Naive thymus-derived CD4-positive, alpha-beta T cell (primary cell): ENCODE measurements around the gene PPOX. TPM values are rescaled to one million over a fixed set of nuclear protein-coding genes. Genes with fewer than 3 reads are reported as not detected.
A peak's percentile ranks its signal among the peaks of the same experiment; 100 is the strongest.

Source experiments
- ATAC-seq: fragments of 150-1000 bp; cut with Tn5 transposase; 2 replicates; pipeline ENCODE4 v1.10.0; 2021; ENCODE audit warnings: mild to moderate bottlenecking, moderate library complexity
- CTCF ChIA-PET: fragments of 350-600 bp; sonication (Branson Sonifier 250); formaldehyde crosslinking; loops from one replicate; lab custom pipeline; 2021; ENCODE audit warnings: antibody characterized with exemption; lab: Charles Lee
- POLR2A ChIA-PET: fragments of 350-600 bp; sonication (Branson Sonifier 250); formaldehyde crosslinking; loops from one replicate; lab custom pipeline; 2021; ENCODE audit warnings: antibody characterized with exemption, inconsistent platforms; lab: Charles Lee
- DNase-seq, 9 donors: peaks; one replicate each; pipeline versions ENCODE4 v3.0.0 to v3.0.0-alpha.2; 2020 to 2022; ENCODE audit warnings: mixed read lengths in 1 of 9
- H3K27ac ChIP-seq: one replicate; pipeline ENCODE4 v1.7.0; 2013; ENCODE audit warnings: mild to moderate bottlenecking, low read depth, low read length, moderate library complexity
- H3K27me3 ChIP-seq, 2 donors: one replicate each; pipeline ENCODE4 v1.7.0; 2013; ENCODE audit warnings: low read length in 2 of 2, mild to moderate bottlenecking in 2 of 2, moderate library complexity in 2 of 2; ENCODE audit not compliant: control insufficient read depth in 2 of 2, insufficient read depth in 2 of 2
- H3K36me3 ChIP-seq, 3 experiments: 1 replicate in 2 of 3; 2 replicates in 1 of 3; pipeline ENCODE4 v1.7.0; 2013; ENCODE audit warnings: low read length in 3 of 3, mild to moderate bottlenecking in 3 of 3, moderate library complexity in 1 of 3; ENCODE audit not compliant: insufficient read depth in 3 of 3, control insufficient read depth in 2 of 3
- H3K4me1 ChIP-seq, 2 donors: one replicate each; pipeline ENCODE4 v1.7.0; 2013; ENCODE audit warnings: low read length in 2 of 2, mild to moderate bottlenecking in 2 of 2, moderate library complexity in 1 of 2; ENCODE audit not compliant: control insufficient read depth in 2 of 2, insufficient read depth in 2 of 2
- H3K4me3 ChIP-seq: 2 replicates; pipeline ENCODE4 v1.7.0; 2013; ENCODE audit warnings: mild to moderate bottlenecking, low read length
- H3K9me3 ChIP-seq, 3 experiments: 1 replicate in 2 of 3; 2 replicates in 1 of 3; pipeline ENCODE4 v1.7.0; 2013; ENCODE audit warnings: low read length in 3 of 3; ENCODE audit not compliant: control insufficient read depth in 2 of 3
- H3K27ac Mint-ChIP-seq, 9 donors: one replicate each; pipeline ENCODE4 v1.8.0; 2020 to 2022; ENCODE audit warnings: mixed read lengths in 9 of 9, mild to moderate bottlenecking in 8 of 9, moderate library complexity in 5 of 9, inconsistent platforms in 2 of 9
- H3K27me3 Mint-ChIP-seq, 5 donors: one replicate each; pipeline ENCODE4 v1.8.0; 2021 to 2022; ENCODE audit warnings: mixed read lengths in 5 of 5, mild to moderate bottlenecking in 1 of 5
- H3K36me3 Mint-ChIP-seq, 5 donors: one replicate each; pipeline ENCODE4 v1.8.0; 2020 to 2022; ENCODE audit warnings: mixed read lengths in 5 of 5, mild to moderate bottlenecking in 3 of 5, inconsistent platforms in 1 of 5
- H3K4me1 Mint-ChIP-seq, 7 donors: one replicate each; pipeline ENCODE4 v1.8.0; 2020 to 2022; ENCODE audit warnings: mixed read lengths in 7 of 7, mild to moderate bottlenecking in 3 of 7, inconsistent platforms in 1 of 7
- H3K4me3 Mint-ChIP-seq, 10 donors: one replicate each; pipeline ENCODE4 v1.8.0; 2020 to 2022; ENCODE audit warnings: mild to moderate bottlenecking in 10 of 10, mixed read lengths in 10 of 10, moderate library complexity in 6 of 10, inconsistent platforms in 2 of 10
- H3K9me3 Mint-ChIP-seq, 11 donors: one replicate each; pipeline ENCODE4 v1.8.0; 2020 to 2022; ENCODE audit warnings: mixed read lengths in 11 of 11, mild to moderate bottlenecking in 4 of 11, inconsistent platforms in 1 of 11, moderate library complexity in 1 of 11
- intact Hi-C, 2 donors: fragments of 100-400 bp; cut with micrococcal nuclease; formaldehyde crosslinking; loops; one replicate each; pipeline ENCODE4 v1.15.1; 2023
- polyA plus RNA-seq, 2 donors: library from polyadenylated mRNA; unstranded; fragments of 300-500 nt; fragmentation: Illumina TruSeq; gene quantifications; one replicate each; pipeline ENCODE4 v1.2.3, GENCODE V29; 2021
- total RNA-seq, 6 experiments: library from RNA in 5 of 6; stranded (reverse) in 5 of 6; gene quantifications; 1 replicate in 5 of 6; 2 replicates in 1 of 6; pipeline ENCODE4 v1.2.3 and lab custom pipeline; 2021 to 2026

The PPOX gene
- total and polyA plus RNA-seq, 7 experiments from 2014 or later, result 20.1 to 76.2 (median 40.3) TPM

DNA sequence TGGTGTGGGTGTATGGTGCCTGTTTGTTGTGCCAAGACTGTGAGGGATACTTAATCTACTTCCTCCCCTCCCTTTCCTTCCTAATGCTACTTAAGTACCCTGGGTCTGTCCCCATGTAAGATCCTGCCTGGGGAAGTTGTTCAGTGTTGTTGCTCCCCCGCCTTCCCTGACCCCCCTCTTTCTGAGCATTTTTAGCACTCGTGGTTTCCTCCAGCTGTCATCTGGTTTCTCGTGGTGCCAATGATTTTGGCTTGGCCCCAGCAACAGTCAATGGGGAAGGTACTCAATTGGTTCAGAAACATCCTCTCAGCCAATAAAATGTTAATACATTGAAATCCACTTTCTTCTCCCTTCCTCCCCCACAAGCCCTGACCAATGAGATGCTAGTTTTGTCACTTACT, 19.1 kb downstream of the PPOX start:
- peak overlapping the region; percentile 65 for H3K27ac ChIP-seq
- no peaks in the 10 kb centered on the region for H3K9me3 ChIP-seq
- ChIA-PET CTCF (interaction anchor here (0.6 to 1.9 kb wide), 5 partner anchors 9 to 124 kb away, joined by 3 to 7 read pairs (median 5); partner anchors contain the start of genes PPOX and TOMM40L), POLR2A (interaction anchor here (0.6 to 29.1 kb wide), 16 partner anchors 8 to 540 kb away, joined by 3 to 508 read pairs (median 5); partner anchors contain the start of genes ADAMTS4, APOA2, ARHGAP30 and FCER1G)
- no peaks in the 10 kb centered on the region for H3K27me3 Mint-ChIP-seq
- ATAC-seq (peak; percentile 88), DNase-seq (peak; percentile 38 to 92 (median 87))
- no peaks in the 10 kb centered on the region for H3K36me3 ChIP-seq
- H3K9me3 Mint-ChIP-seq, result peaks cover 0 to 2% (median 0%) of the 10 kb centered on the region in 11 donors
- intact Hi-C loops, result loop anchor here (1.0 kb wide), 7 partner anchors 8 to 53 kb away; partner anchors contain the start of genes NDUFS2 (in 2 of the 2), B4GALT3 (in 1 of the 2), DEDD (in 1 of the 2) and PPOX (in 1 of the 2)
- peak overlapping the region; percentile 92 to 99 (median 97) for H3K27ac Mint-ChIP-seq
- H3K27me3 ChIP-seq, result no peaks in the 10 kb centered on the region
- peak overlapping the region; percentile 76 to 89 (median 84) for H3K4me3 Mint-ChIP-seq
- peaks cover 74 to 79% of the 10 kb centered on the region in 2 donors for H3K4me1 ChIP-seq
- H3K4me1 Mint-ChIP-seq, result peaks cover 65 to 90% (median 80%) of the 10 kb centered on the region in 7 donors
- H3K4me3 ChIP-seq, result peak overlapping the region; percentile 24
- peaks cover 0 to 10% (median 0%) of the 10 kb centered on the region in 5 donors for H3K36me3 Mint-ChIP-seq

- intact Hi-C loops, result loop anchor here (1.0 kb wide), 7 partner anchors 9 to 54 kb away; partner anchors contain the start of genes NDUFS2 (in 2 of the 2), B4GALT3 (in 1 of the 2), DEDD (in 1 of the 2) and PPOX (in 1 of the 2)
- DNase-seq, result peak in 1 of 9 donors; percentile 16
- H3K4me1 ChIP-seq, result peaks cover 71 to 76% of the 10 kb centered on the region in 2 donors
- Mint-ChIP-seq H3K4me1 (peaks cover 60 to 85% (median 75%) of the 10 kb centered on the region in 7 donors), H3K9me3 (peaks cover 0 to 2% (median 0%) of the 10 kb centered on the region in 11 donors), H3K36me3 (peaks cover 0 to 10% (median 0%) of the 10 kb centered on the region in 5 donors), H3K27me3 (no peaks in the 10 kb centered on the region), H3K4me3 (peak overlapping the region; percentile 76 to 89 (median 84)), H3K27ac (peak overlapping the region; percentile 92 to 99 (median 97))
- ChIA-PET POLR2A (interaction anchor here (0.6 to 29.1 kb wide), 21 partner anchors 8 to 540 kb away, joined by 3 to 508 read pairs (median 5); partner anchors contain the start of genes ADAMTS4, APOA2, ARHGAP30 and FCER1G), CTCF (interaction anchor here (0.6 to 1.9 kb wide), 8 partner anchors 9 to 123 kb away, joined by 3 to 7 read pairs (median 4); partner anchors contain the start of genes NDUFS2, PPOX and TOMM40L)
- no peaks in the 10 kb centered on the region for H3K36me3 ChIP-seq
- peak; percentile 44 for ATAC-seq
- H3K27ac ChIP-seq, result peak overlapping the region; percentile 65
- no peaks in the 10 kb centered on the region for H3K27me3 ChIP-seq
- H3K4me3 ChIP-seq, result peak overlapping the region; percentile 22
- no peaks in the 10 kb centered on the region for H3K9me3 ChIP-seq
These were observed 19.6 kb downstream of the PPOX start for GRCh38 chr1:161185732-161186311.

- no peaks in the 10 kb centered on the region for H3K27me3 Mint-ChIP-seq
- Histone ChIP-seq H3K27me3 (no peaks in the 10 kb centered on the region), H3K27ac (peak overlapping the region; percentile 65), H3K36me3 (no peaks in the 10 kb centered on the region), H3K9me3 (no peaks in the 10 kb centered on the region), H3K4me3 (no peak overlapping the region), H3K4me1 (peaks cover 58 to 64% of the 10 kb centered on the region in 2 donors)
- no peak for ATAC-seq
- peak overlapping the region; percentile 92 to 99 (median 97) for H3K27ac Mint-ChIP-seq
- H3K36me3 Mint-ChIP-seq, result peaks cover 0 to 10% (median 0%) of the 10 kb centered on the region in 5 donors
- H3K9me3 Mint-ChIP-seq, result peaks cover 0 to 2% (median 0%) of the 10 kb centered on the region in 11 donors
- peaks cover 55 to 80% (median 68%) of the 10 kb centered on the region in 7 donors for H3K4me1 Mint-ChIP-seq
- ChIA-PET CTCF (interaction anchor here (0.6 to 1.4 kb wide), 3 partner anchors 17 to 38 kb away, joined by 3 to 4 read pairs (median 3); partner anchors contain the start of gene TOMM40L), POLR2A (interaction anchor here (1.4 to 29.1 kb wide), 7 partner anchors 15 to 36 kb away, joined by 3 to 508 read pairs (median 11); partner anchors contain the start of genes ADAMTS4, APOA2, FCER1G and NDUFS2)
- H3K4me3 Mint-ChIP-seq, result peak overlapping the region; percentile 18 to 89 (median 47)
- intact Hi-C loops, result no loop called here
- DNase-seq, result no peak
These were observed 21.1 kb downstream of the PPOX start for GRCh38 chr1:161187311-161187710.

DNA sequence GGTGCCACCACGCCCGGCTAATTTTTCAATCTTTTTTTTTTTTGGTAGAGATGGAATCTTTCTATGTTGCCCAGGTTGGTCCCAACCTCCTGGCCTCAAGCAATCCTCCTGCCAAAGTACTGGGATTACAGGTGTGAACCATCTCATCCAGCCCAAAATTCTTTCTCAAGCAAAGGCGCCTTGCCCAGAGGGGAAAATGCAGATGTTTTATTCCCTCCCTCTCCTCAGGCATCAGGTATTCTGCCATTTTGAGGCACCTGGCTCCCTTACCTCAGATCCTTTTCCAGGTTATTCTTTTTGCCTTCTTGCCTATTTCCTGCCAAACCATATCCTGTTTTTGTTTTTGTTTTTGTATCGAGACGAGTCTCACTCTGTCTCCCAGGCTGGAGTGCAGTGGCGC, 22.2 kb downstream of the PPOX start:
- H3K27ac Mint-ChIP-seq, result peak overlapping the region; percentile 45 to 99 (median 77)
- H3K36me3 Mint-ChIP-seq, result peaks cover 0 to 10% (median 0%) of the 10 kb centered on the region in 5 donors
- intact Hi-C loops, result no loop called here
- H3K4me1 ChIP-seq, result peaks cover 58 to 60% of the 10 kb centered on the region in 2 donors
- ChIA-PET POLR2A (interaction anchor here (0.6 to 29.1 kb wide), 9 partner anchors 8 to 549 kb away, joined by 3 to 508 read pairs (median 4); partner anchors contain the start of genes ADAMTS4, APOA2, B4GALT3 and FCER1G), CTCF (interaction anchor here (0.6 to 1.3 kb wide), 3 partner anchors 16 to 102 kb away, joined by 3 to 4 read pairs (median 3); partner anchors contain the start of gene PPOX)
- H3K4me1 Mint-ChIP-seq, result peaks cover 57 to 79% (median 66%) of the 10 kb centered on the region in 7 donors
- H3K27me3 ChIP-seq, result no peaks in the 10 kb centered on the region
- H3K4me3 ChIP-seq, result no peak overlapping the region
- no peak for ATAC-seq
- no peaks in the 10 kb centered on the region for H3K36me3 ChIP-seq
- H3K4me3 Mint-ChIP-seq, result peak overlapping the region in 7 of 10 donors; percentile 23 to 52 (median 43)
- no peaks in the 10 kb centered on the region for H3K27me3 Mint-ChIP-seq
- no peak overlapping the region for H3K27ac ChIP-seq
- H3K9me3 ChIP-seq, result no peaks in the 10 kb centered on the region
- no peak for DNase-seq
- H3K9me3 Mint-ChIP-seq, result peaks cover 0 to 2% (median 0%) of the 10 kb centered on the region in 11 donors

DNA sequence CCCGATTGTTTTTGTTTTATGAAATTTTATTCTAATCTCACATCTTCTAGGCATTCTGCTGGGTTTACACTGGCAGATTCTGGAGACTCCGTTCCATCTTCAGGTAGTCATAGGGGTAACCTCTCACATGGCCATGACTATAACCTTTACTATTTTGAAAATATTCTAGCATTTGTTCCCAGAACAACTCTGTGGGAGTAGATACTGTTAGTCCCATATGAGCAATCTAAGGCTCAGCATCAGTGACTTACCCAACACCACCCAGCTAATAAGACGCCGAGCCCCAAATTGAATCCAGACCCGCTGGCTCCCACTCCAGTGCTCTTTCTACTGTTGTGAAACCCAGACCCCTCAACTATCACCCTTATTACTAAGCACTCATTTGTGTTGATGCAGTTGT, 22.8 kb downstream of the PPOX start:
- Mint-ChIP-seq H3K4me1 (peaks cover 53 to 73% (median 61%) of the 10 kb centered on the region in 7 donors), H3K36me3 (peaks cover 0 to 10% (median 0%) of the 10 kb centered on the region in 5 donors), H3K9me3 (peaks cover 0 to 2% (median 0%) of the 10 kb centered on the region in 11 donors), H3K27me3 (no peaks in the 10 kb centered on the region), H3K4me3 (peak overlapping the region in 1 of 10 donors; percentile 29), H3K27ac (peak overlapping the region; percentile 25 to 99 (median 72))
- Histone ChIP-seq H3K27me3 (no peaks in the 10 kb centered on the region), H3K9me3 (no peaks in the 10 kb centered on the region), H3K27ac (no peak overlapping the region), H3K4me1 (peaks cover 53 to 58% of the 10 kb centered on the region in 2 donors), H3K36me3 (no peaks in the 10 kb centered on the region), H3K4me3 (no peak overlapping the region)
- DNase-seq (no peak), ATAC-seq (no peak)
- ChIA-PET CTCF (interaction anchor here (1.3 kb wide), 1 partner anchor 23 kb away, joined by 3 read pairs; the partner anchor contains the start of gene PPOX), POLR2A (interaction anchor here (1.1 to 29.1 kb wide), 4 partner anchors 14 to 34 kb away, joined by 3 to 508 read pairs (median 89); partner anchors contain the start of genes ADAMTS4, APOA2, FCER1G and NDUFS2)
- intact Hi-C loops, result no loop called here
